Tibial nerve (tissue), 4 donors: Measurements from ENCODE around the gene GPR32. TPM values are rescaled to one million over a fixed set of nuclear protein-coding genes. Genes with fewer than 3 reads are reported as not detected.

Experiments
- DNase-seq, 2 donors: peaks; one replicate each; pipeline ENCODE4 v3.0.0-alpha.2; 2019; ENCODE audit warnings: low spot score in 2 of 2
- H3K27ac ChIP-seq, 4 donors: fragments of 200-600 bp; sonication (generic) in 3 of 4; one replicate each; pipeline ENCODE4 v1.5.1; 2017 to 2019; ENCODE audit warnings: mild to moderate bottlenecking in 1 of 4
- H3K27me3 ChIP-seq, 2 donors: fragments of 200-600 bp; sonication (generic) in 1 of 2; one replicate each; pipeline versions ENCODE4 v1.5.1 to v1.6.0; 2017 to 2019
- H3K36me3 ChIP-seq, 3 donors: fragments of 200-600 bp; sonication (generic); one replicate each; pipeline ENCODE4 v1.5.1; 2018 to 2019
- H3K4me1 ChIP-seq, 4 donors: fragments of 200-600 bp; sonication (generic) in 3 of 4; one replicate each; pipeline ENCODE4 v1.5.1; 2017 to 2019
- H3K4me3 ChIP-seq, 4 donors: fragments of 200-600 bp; sonication (generic) in 3 of 4; one replicate each; pipeline ENCODE4 v1.5.1; 2017 to 2019; ENCODE audit warnings: mild to moderate bottlenecking in 1 of 4, moderate library complexity in 1 of 4
- H3K9me3 ChIP-seq, 4 donors: fragments of 200-600 bp; sonication (generic) in 3 of 4; one replicate each; pipeline ENCODE4 v1.5.1; 2017 to 2019
- CTCF ChIP-seq, 5 experiments: fragments of 200-600 bp in 3 of 5; fragments of 450-650 bp in 2 of 5; sonication (generic) in 3 of 5; IDR thresholded peaks; one replicate each; pipeline ENCODE4 v1.5.1; 2016 to 2019; ENCODE audit warnings: antibody characterized with exemption in 5 of 5, mild to moderate bottlenecking in 3 of 5, moderate library complexity in 2 of 5
- EP300 ChIP-seq, 2 donors: sonication (generic); formaldehyde crosslinking; IDR thresholded peaks; one replicate each; pipeline ENCODE4 v1.6.1; 2017; ENCODE audit warnings: antibody characterized with exemption in 2 of 2, mild to moderate bottlenecking in 1 of 2
- POLR2A ChIP-seq, 2 donors: fragments of 450-650 bp; IDR thresholded peaks; one replicate each; pipeline ENCODE4 v1.6.1; 2017; ENCODE audit warnings: antibody characterized with exemption in 2 of 2, mild to moderate bottlenecking in 2 of 2, moderate library complexity in 2 of 2
- WGBS, 2 donors: methylation state at CpG; one replicate each; pipeline ENCODE4 v1.1.5; 2018; 5-methylcytosine and 5-hydroxymethylcytosine counted together
- total RNA-seq, 4 donors: library from RNA; depleted of rRNA; stranded (reverse); fragments of >200 nt; gene quantifications; one replicate each; pipeline ENCODE4 v1.1.0, GENCODE V29; 2016

GPR32 gene
- total RNA-seq, 4 donors from 2014 or later = not detected

GRCh38 chr19:50790922-50791467 lies 20.7 kb downstream of the GPR32 start:
- H3K9me3 ChIP-seq = no peaks in the 10 kb centered on the region
- DNase-seq = no peak
- no peak overlapping the region for H3K4me3 ChIP-seq
- H3K36me3 ChIP-seq = peaks cover 0 to 7% (median 0%) of the 10 kb centered on the region in 3 donors
- WGBS, 2 donors = 71 to 82% methylated on average over 6 of the region's 6 CpGs
- no peaks in the 10 kb centered on the region for H3K27me3 ChIP-seq
- no peak overlapping the region for H3K27ac ChIP-seq
- TF ChIP-seq EP300 (IDR thresholded peaks at IDR 0.05) (no peak), CTCF (IDR thresholded peaks at IDR 0.05) (no peak), POLR2A (IDR thresholded peaks at IDR 0.05) (no peak)
- no peaks in the 10 kb centered on the region for H3K4me1 ChIP-seq

DNA sequence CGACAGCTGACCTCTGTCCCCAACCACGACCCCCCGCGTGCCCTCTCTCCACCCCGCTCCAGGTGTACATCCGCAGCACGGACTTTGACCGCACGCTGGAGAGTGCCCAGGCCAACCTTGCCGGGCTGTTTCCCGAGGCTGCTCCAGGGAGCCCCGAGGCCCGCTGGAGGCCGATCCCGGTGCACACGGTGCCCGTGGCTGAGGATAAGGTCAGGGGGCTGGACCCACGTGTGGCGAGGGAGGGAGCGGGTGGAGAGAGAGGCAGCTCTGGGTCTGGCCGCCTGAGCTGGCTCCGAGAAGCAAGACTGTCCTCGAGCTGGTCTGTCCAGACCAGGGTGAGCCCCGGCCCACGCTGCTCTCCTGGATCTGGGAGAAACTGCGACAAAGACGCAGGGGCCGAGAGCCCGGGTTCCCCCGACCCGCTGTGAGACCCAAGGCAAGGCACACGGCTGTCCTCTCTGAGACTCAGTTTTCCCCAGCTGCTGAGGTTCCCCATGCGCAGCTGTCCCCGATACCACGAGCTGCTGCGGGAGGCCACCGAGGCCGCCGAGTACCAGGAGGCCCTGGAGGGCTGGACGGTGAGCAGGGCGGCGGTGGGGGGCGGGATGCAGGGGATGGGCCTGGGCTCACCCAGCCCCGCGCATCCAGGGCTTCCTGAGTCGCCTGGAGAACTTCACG lies 21.5 kb downstream of the GPR32 start:
- TF ChIP-seq POLR2A (IDR thresholded peaks at IDR 0.05) (no peak), EP300 (IDR thresholded peaks at IDR 0.05) (no peak), CTCF (IDR thresholded peaks at IDR 0.05) (no peak)
- WGBS, 2 donors = 74 to 84% methylated on average over 23 of the region's 47 CpGs

DNA sequence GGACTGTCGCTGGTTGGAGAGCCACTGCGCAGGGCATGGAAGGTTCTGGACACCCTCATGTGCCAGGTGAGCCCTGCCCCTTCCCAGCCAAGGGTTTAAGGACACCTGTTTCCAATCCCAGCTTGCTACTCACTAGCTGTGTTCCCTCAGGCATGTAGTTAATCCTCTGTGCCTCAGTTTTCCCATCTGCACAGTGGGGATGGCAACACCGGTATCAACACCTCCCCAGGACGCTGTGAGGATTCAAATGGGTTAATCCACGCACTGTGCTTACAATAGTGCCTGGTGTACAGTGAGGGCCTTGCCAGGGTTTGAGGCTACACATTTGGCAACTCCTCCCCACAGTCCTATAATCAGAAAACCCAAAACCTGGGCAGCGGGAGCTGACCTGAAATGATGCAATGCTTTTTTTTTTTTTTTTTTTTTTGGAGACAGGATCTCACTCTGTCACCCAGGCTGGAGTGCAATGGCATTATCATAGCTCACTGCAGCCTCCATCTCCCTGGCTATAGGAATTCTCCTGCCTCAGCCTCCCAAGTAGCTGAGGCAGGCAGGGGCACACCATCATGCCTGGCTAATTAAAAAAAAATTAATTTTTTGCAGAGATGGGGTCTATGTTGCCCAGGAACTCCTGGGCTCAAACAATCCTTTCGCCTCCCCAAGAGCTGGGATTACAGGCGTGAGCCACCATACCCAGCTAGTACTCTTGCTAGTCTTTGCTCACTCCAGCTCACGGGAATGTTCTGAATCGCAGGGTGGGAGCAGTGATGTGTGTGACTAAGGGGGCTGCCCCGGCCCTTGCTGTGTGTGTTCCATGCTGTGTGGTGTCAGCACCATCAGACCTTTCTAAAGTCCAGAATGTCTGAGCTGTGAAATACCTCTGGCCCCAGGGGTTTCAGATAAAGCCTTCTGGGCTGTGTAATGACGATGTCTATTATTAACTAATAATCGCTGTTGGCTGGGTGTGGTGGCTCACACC lies 22.3 kb downstream of the GPR32 start:
- H3K36me3 ChIP-seq = peaks cover 0 to 23% (median 0%) of the 10 kb centered on the region in 3 donors
- H3K27ac ChIP-seq = no peak overlapping the region
- H3K4me1 ChIP-seq = no peaks in the 10 kb centered on the region
- TF ChIP-seq EP300 (IDR thresholded peaks at IDR 0.05) = no peak
- no peak for TF ChIP-seq POLR2A (IDR thresholded peaks at IDR 0.05)
- no peak for TF ChIP-seq CTCF (IDR thresholded peaks at IDR 0.05)
- WGBS, 2 donors = 85 to 87% methylated on average over 13 of the region's 13 CpGs
- H3K4me3 ChIP-seq = no peak overlapping the region
- no peaks in the 10 kb centered on the region for H3K9me3 ChIP-seq
- no peaks in the 10 kb centered on the region for H3K27me3 ChIP-seq
- no peak for DNase-seq

More for the DNA sequence above, 21.5 kb downstream of the GPR32 start:
- Histone ChIP-seq H3K27me3 (no peaks in the 10 kb centered on the region), H3K36me3 (peaks cover 0 to 14% (median 0%) of the 10 kb centered on the region in 3 donors), H3K4me1 (no peaks in the 10 kb centered on the region), H3K4me3 (no peak overlapping the region), H3K9me3 (no peaks in the 10 kb centered on the region), H3K27ac (no peak overlapping the region)
- DNase-seq = no peak

DNA sequence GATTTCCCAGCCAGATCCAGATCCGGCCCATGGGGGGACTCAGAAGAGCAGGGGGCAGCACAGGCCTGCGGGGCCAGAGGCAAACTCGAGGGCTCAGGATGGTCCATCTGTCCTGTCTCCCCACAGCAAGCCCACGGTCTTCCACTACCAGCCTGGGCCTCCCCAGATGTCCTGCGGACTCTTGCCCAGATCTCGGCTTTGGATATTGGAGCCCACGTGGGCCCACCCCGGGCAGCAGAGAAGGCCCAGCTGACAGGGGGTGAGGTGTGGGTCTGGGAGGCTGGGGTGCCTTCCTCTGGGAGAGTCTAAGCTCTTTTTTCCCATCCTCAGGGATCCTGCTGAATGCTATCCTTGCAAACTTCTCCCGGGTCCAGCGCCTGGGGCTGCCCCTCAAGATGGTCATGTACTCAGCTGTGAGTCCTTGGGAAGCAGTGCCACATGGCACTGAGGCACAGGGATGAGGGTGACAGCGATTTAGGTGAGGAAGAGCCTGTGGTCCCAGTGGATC lies 23.3 kb downstream of the GPR32 start:
- Histone ChIP-seq H3K27ac (no peak overlapping the region), H3K4me1 (no peaks in the 10 kb centered on the region), H3K36me3 (peaks cover 0 to 33% (median 0%) of the 10 kb centered on the region in 3 donors), H3K4me3 (no peak overlapping the region), H3K9me3 (no peaks in the 10 kb centered on the region), H3K27me3 (no peaks in the 10 kb centered on the region)
- 51 to 57% methylated on average over 8 to 11 of the region's 11 CpGs for WGBS, 2 donors
- no peak for DNase-seq
- no peak for TF ChIP-seq CTCF (IDR thresholded peaks at IDR 0.05)
- no peak for TF ChIP-seq EP300 (IDR thresholded peaks at IDR 0.05)
- TF ChIP-seq POLR2A (IDR thresholded peaks at IDR 0.05) = no peak
